Activated T-cell treated with anti-CD3 and anti-CD28 coated beads, Interleukin-2, amount 50 U/mL, for 4 hours (primary cell): ENCODE measurements around the gene TUBA1B. TPM values are rescaled to one million over a fixed set of nuclear protein-coding genes. Genes with fewer than 3 reads are reported as not detected.

Experiments used
- ATAC-seq, 2 donors: fragments of 200-7000 bp; cut with Tn5 transposase; one replicate each; pipeline ENCODE4 v1.10.0; 2021
- DNase-seq: peaks from one replicate; pipeline ENCODE4 v3.0.0-alpha.2; 2020
- H3K27me3 Mint-ChIP-seq: one replicate; pipeline ENCODE4 v1.8.0; 2021; ENCODE audit warnings: low read depth, mixed read lengths
- H3K36me3 Mint-ChIP-seq: one replicate; pipeline ENCODE4 v1.8.0; 2022; ENCODE audit warnings: mixed read lengths; ENCODE audit not compliant: insufficient read depth
- H3K4me1 Mint-ChIP-seq: one replicate; pipeline ENCODE4 v1.8.0; 2021; ENCODE audit warnings: low read depth, mixed read lengths
- H3K4me3 Mint-ChIP-seq: one replicate; pipeline ENCODE4 v1.8.0; 2021; ENCODE audit warnings: mild to moderate bottlenecking, moderate library complexity, mixed read lengths
- H3K9me3 Mint-ChIP-seq: one replicate; pipeline ENCODE4 v1.8.0; 2021; ENCODE audit warnings: mixed read lengths
- total RNA-seq, 3 donors: library from RNA; stranded (reverse); gene quantifications; one replicate each; pipeline ENCODE4 v1.2.1, GENCODE V29; 2021

The TUBA1B gene
- total RNA-seq, 3 donors from 2014 or later, result 2,095 to 2,519 (median 2,182) TPM

GRCh38 chr12:49105504-49106084 lies 25.6 kb downstream of the TUBA1B start:
- H3K4me1 Mint-ChIP-seq, result peaks cover 28% of the 10 kb centered on the region
- no peak overlapping the region for H3K4me3 Mint-ChIP-seq
- DNase-seq, result no peak
- peaks cover 17% of the 10 kb centered on the region for H3K36me3 Mint-ChIP-seq
- ATAC-seq, result no peak
- no peaks in the 10 kb centered on the region for H3K27me3 Mint-ChIP-seq
- H3K9me3 Mint-ChIP-seq, result no peaks in the 10 kb centered on the region

GRCh38 chr12:49104822-49105221 lies 26.4 kb downstream of the TUBA1B start:
- H3K4me3 Mint-ChIP-seq, result no peak overlapping the region
- no peaks in the 10 kb centered on the region for H3K9me3 Mint-ChIP-seq
- ATAC-seq (no peak), DNase-seq (no peak)
- H3K27me3 Mint-ChIP-seq, result no peaks in the 10 kb centered on the region
- peaks cover 24% of the 10 kb centered on the region for H3K36me3 Mint-ChIP-seq
- H3K4me1 Mint-ChIP-seq, result peaks cover 24% of the 10 kb centered on the region

GRCh38 chr12:49100380-49100779 lies 30.8 kb downstream of the TUBA1B start:
- Mint-ChIP-seq H3K9me3 (no peaks in the 10 kb centered on the region), H3K36me3 (peaks cover 30% of the 10 kb centered on the region), H3K27me3 (peaks cover 3% of the 10 kb centered on the region), H3K4me1 (peaks cover under 1% of the 10 kb centered on the region), H3K4me3 (no peak overlapping the region)
- ATAC-seq (no peak), DNase-seq (no peak)

GRCh38 chr12:49098703-49099102 lies 32.5 kb downstream of the TUBA1B start:
- ATAC-seq (no peak), DNase-seq (no peak)
- peaks cover 14% of the 10 kb centered on the region for H3K27me3 Mint-ChIP-seq
- H3K4me1 Mint-ChIP-seq, result peaks cover 11% of the 10 kb centered on the region
- H3K9me3 Mint-ChIP-seq, result no peaks in the 10 kb centered on the region
- peaks cover 25% of the 10 kb centered on the region for H3K36me3 Mint-ChIP-seq
- no peak overlapping the region for H3K4me3 Mint-ChIP-seq

- Mint-ChIP-seq H3K4me1 (peaks cover 15% of the 10 kb centered on the region), H3K27me3 (peaks cover 20% of the 10 kb centered on the region), H3K9me3 (no peaks in the 10 kb centered on the region), H3K36me3 (peaks cover 22% of the 10 kb centered on the region), H3K4me3 (no peak overlapping the region)
- DNase-seq (peak; percentile 49), ATAC-seq (peak; percentile 52 to 63)
These were observed 33.2 kb downstream of the TUBA1B start for GRCh38 chr12:49098035-49098451.

GRCh38 chr12:49097381-49097780 lies 33.8 kb downstream of the TUBA1B start:
- Mint-ChIP-seq H3K9me3 (no peaks in the 10 kb centered on the region), H3K4me3 (no peak overlapping the region), H3K27me3 (peaks cover 26% of the 10 kb centered on the region), H3K36me3 (peaks cover 22% of the 10 kb centered on the region), H3K4me1 (peaks cover 16% of the 10 kb centered on the region)
- no peak for ATAC-seq
- no peak for DNase-seq

GRCh38 chr12:49094975-49095365 lies 36.2 kb downstream of the TUBA1B start:
- Mint-ChIP-seq H3K9me3 (no peaks in the 10 kb centered on the region), H3K36me3 (peaks cover 7% of the 10 kb centered on the region), H3K27me3 (peaks cover 48% of the 10 kb centered on the region), H3K4me1 (peaks cover 38% of the 10 kb centered on the region), H3K4me3 (no peak overlapping the region)
- ATAC-seq (no peak), DNase-seq (no peak)

- no peak within 1 kb of the TSS for H3K4me3 Mint-ChIP-seq
- ATAC-seq, result no peak
- H3K36me3 Mint-ChIP-seq, result peaks cover 5% of the 10 kb centered on the region
- peaks cover 42% of the 10 kb centered on the region for H3K4me1 Mint-ChIP-seq
- H3K9me3 Mint-ChIP-seq, result no peaks in the 10 kb centered on the region
- DNase-seq, result no peak
- peaks cover 52% of the 10 kb centered on the region for H3K27me3 Mint-ChIP-seq
These were observed 36.8 kb downstream of the TUBA1B start, which contains the start of gene DHH for GRCh38 chr12:49094160-49094974. Gene DHH (minus strand): TSS chr12:49094801. CDS start chr12:49094512, 289 bp downstream.

- Mint-ChIP-seq H3K4me1 (peaks cover 43% of the 10 kb centered on the region), H3K9me3 (no peaks in the 10 kb centered on the region), H3K27me3 (peaks cover 57% of the 10 kb centered on the region), H3K4me3 (no peak overlapping the region), H3K36me3 (peaks cover 5% of the 10 kb centered on the region)
- ATAC-seq (no peak), DNase-seq (no peak)
These were observed 37.4 kb downstream of the TUBA1B start for GRCh38 chr12:49093792-49094159.

- H3K4me3 Mint-ChIP-seq, result no peak overlapping the region
- DNase-seq, result no peak
- no peaks in the 10 kb centered on the region for H3K9me3 Mint-ChIP-seq
- H3K4me1 Mint-ChIP-seq, result peaks cover 52% of the 10 kb centered on the region
- ATAC-seq, result no peak
- peaks cover 62% of the 10 kb centered on the region for H3K27me3 Mint-ChIP-seq
- peaks cover 1% of the 10 kb centered on the region for H3K36me3 Mint-ChIP-seq
These were observed 38.3 kb downstream of the TUBA1B start for GRCh38 chr12:49092816-49093406.

GRCh38 chr12:49092086-49092815 lies 38.9 kb downstream of the TUBA1B start:
- ATAC-seq (peak; percentile 35 to 41), DNase-seq (peak; percentile 62)
- H3K4me3 Mint-ChIP-seq, result no peak overlapping the region
- H3K9me3 Mint-ChIP-seq, result no peaks in the 10 kb centered on the region
- H3K36me3 Mint-ChIP-seq, result no peaks in the 10 kb centered on the region
- peaks cover 56% of the 10 kb centered on the region for H3K4me1 Mint-ChIP-seq
- H3K27me3 Mint-ChIP-seq, result peaks cover 62% of the 10 kb centered on the region

- no peaks in the 10 kb centered on the region for H3K36me3 Mint-ChIP-seq
- no peaks in the 10 kb centered on the region for H3K9me3 Mint-ChIP-seq
- ATAC-seq, result no peak
- peaks cover 56% of the 10 kb centered on the region for H3K4me1 Mint-ChIP-seq
- no peak overlapping the region for H3K4me3 Mint-ChIP-seq
- H3K27me3 Mint-ChIP-seq, result peaks cover 63% of the 10 kb centered on the region
- DNase-seq, result no peak
These were observed 39.4 kb downstream of the TUBA1B start for GRCh38 chr12:49091836-49092085.

- Mint-ChIP-seq H3K4me1 (peaks cover 58% of the 10 kb centered on the region), H3K4me3 (no peak overlapping the region), H3K27me3 (peaks cover 66% of the 10 kb centered on the region), H3K36me3 (no peaks in the 10 kb centered on the region), H3K9me3 (no peaks in the 10 kb centered on the region)
- DNase-seq, result no peak
- no peak for ATAC-seq
These were observed 39.9 kb downstream of the TUBA1B start for GRCh38 chr12:49091056-49091835.
